Measurements from ENCODE around the gene SETD4. TPM values are rescaled to one million over a fixed set of nuclear protein-coding genes. Genes with fewer than 3 reads are reported as not detected.

Gene SETD4
- total RNA-seq, 2 experiments from 2014 or later = 14.8 to 15.2 TPM

DNA sequence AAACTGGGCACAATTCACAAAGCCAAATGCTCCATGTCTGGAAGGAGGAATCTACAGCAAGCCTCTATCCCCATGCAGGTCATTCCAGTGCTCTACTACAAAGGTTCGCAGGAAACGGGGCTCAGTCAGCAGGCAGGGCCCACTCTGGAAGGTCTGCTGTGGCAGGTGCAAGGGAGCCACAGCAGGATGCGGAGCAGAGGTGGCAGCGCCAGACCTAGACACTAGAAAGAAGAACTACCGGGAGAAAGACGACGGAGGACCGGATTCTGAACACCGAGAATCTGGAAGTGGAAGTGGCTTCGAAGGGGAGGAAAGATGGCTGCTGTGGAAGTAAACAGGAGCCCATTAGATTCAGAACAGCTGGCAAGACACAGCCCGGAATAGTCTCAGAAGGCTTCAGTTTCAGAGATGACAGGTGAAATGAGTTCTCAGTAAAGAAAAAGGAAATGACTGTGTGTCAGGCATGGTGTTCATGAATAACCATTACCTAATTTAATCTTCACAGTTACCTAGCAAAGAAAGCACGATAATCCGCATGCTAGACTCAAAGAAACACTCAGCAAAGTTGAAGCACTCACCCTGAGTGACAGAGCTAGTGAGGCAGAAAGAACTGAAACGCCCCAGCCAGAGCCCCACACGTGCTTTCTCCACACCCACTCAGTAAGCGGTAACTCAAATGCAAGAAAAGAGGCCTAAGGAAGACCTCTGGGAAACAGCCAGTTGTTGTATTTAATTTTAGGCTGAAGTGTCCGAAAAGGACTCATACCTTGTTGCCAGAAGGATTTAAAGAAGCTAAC lies 21.4 kb downstream of the SETD4 start:
- no peak overlapping the region for H3K27ac Mint-ChIP-seq
- H3K4me1 Mint-ChIP-seq (ENCODE audit: low read depth) = no peaks in the 10 kb centered on the region
- CTCF ChIA-PET = no interaction called here
- no peaks in the 10 kb centered on the region for H3K9me3 Mint-ChIP-seq
- DNase-seq = no peak
- H3K36me3 Mint-ChIP-seq (ENCODE audit: low read depth) = peaks cover 17% of the 10 kb centered on the region
- no peaks in the 10 kb centered on the region for H3K27me3 Mint-ChIP-seq (ENCODE audit: low read depth)
- intact Hi-C loops (cut with micrococcal nuclease) = no loop called here
- no peak overlapping the region for H3K4me3 Mint-ChIP-seq

DNA sequence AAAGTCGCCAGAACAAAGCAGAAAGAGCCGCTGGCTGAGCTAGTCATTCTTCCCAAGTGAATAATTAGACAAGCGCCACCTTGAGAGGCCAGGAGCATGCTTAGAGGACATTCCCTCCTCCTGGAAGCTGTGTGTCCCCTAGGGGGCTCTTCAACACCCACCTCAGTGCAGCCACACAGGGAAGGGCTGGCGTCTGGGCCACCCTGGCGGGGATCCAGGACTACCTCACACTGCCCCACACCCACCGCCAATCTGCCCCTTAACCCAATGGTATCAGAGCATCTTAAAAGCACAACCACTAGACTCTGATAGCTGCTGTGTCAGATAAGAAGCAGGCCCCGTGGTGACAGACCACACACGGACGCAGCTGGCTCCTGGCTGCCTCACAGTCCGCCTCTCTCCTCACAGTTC lies 24.9 kb downstream of the SETD4 start:
- Mint-ChIP-seq H3K27me3 (ENCODE audit: low read depth) (no peaks in the 10 kb centered on the region), H3K4me1 (ENCODE audit: low read depth) (no peaks in the 10 kb centered on the region), H3K4me3 (no peak overlapping the region), H3K9me3 (no peaks in the 10 kb centered on the region), H3K36me3 (ENCODE audit: low read depth) (peaks cover 16% of the 10 kb centered on the region), H3K27ac (no peak overlapping the region)
- intact Hi-C loops (cut with micrococcal nuclease) = no loop called here
- CTCF ChIA-PET = interaction anchor here (0.6 kb wide), 1 partner anchor 318 kb away, joined by 4 read pairs; no protein-coding TSS in a partner anchor
- no peak for DNase-seq

DNA sequence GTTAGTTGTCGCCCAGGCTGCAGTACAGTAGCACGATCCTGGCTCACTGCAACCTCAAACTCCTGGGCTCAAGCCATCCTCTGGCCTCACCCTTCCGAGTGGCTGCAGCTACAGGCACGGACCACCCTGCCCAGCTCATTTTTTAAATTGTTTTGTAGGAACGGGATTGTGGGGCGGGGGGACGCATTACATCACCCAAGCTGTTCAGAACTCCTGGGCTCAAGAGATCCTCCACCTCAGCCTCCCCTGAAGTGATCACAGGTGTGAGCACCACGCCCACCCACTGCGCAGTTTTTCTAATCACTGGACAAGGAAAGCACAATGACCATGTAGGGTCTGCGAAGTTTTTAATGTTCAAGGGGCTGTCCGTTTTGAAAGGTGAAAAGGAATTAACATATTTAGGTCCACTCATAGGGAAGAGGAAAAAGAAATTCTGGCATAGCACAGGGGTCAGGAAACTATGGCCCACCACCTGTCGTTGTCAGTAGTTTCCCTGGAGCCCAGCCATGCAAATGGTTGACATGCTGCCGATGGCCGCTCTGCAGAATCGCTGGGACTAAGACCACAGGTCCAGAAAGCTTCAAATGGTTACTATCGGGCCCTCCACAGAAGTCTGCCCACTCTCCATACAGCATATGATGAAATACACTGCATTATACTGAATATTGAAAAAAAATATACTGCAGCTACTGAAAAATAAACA lies 26.0 kb downstream of the SETD4 start:
- Mint-ChIP-seq H3K4me3 (no peak overlapping the region), H3K27me3 (ENCODE audit: low read depth) (no peaks in the 10 kb centered on the region), H3K9me3 (no peaks in the 10 kb centered on the region), H3K27ac (no peak overlapping the region), H3K36me3 (ENCODE audit: low read depth) (peaks cover 14% of the 10 kb centered on the region), H3K4me1 (ENCODE audit: low read depth) (no peaks in the 10 kb centered on the region)
- no peak for DNase-seq
- CTCF ChIA-PET = no interaction called here
- intact Hi-C loops (cut with micrococcal nuclease) = no loop called here

DNA sequence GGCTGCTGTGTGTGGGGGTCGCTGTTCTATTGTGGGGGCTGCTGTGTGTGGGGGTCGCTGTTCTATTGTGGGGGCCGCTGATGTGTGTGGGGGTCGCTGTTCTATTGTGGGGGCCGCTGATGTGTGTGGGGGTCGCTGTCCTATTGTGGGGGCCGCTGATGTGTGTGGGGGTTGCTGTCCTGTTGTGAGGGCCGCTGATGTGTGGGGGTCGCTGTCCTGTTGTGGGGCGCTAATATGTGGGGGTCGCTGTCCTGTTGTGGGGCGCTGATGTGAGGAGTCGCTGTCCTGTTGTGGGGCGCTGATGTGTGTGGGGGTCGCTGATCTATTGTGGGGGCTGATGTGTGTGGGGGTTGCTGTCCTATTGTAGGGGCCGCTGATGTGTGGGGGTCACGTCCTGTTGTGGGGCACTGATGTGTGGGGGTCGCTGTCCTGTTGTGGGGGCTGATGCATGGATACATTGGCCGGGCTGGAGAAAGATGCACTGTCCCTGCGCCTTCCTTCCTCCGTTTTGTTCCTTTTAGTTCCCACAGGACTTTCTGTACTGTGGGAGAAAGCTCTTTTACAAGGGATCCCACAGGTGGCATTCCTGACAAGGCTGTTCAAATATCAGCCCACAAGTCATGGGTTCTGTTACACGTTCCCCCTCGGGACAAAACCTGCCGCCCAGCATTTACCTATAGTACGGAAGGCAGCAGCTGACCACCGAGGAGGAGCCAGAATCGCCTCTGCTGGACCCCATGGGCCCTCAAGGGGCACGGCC lies 27.5 kb downstream of the SETD4 start:
- Mint-ChIP-seq H3K36me3 (ENCODE audit: low read depth) (peaks cover 6% of the 10 kb centered on the region), H3K4me1 (ENCODE audit: low read depth) (peaks cover 5% of the 10 kb centered on the region), H3K27me3 (ENCODE audit: low read depth) (no peaks in the 10 kb centered on the region), H3K9me3 (no peaks in the 10 kb centered on the region), H3K4me3 (no peak overlapping the region), H3K27ac (no peak overlapping the region)
- CTCF ChIA-PET = no interaction called here
- DNase-seq = no peak
- intact Hi-C loops (cut with micrococcal nuclease) = no loop called here

DNA sequence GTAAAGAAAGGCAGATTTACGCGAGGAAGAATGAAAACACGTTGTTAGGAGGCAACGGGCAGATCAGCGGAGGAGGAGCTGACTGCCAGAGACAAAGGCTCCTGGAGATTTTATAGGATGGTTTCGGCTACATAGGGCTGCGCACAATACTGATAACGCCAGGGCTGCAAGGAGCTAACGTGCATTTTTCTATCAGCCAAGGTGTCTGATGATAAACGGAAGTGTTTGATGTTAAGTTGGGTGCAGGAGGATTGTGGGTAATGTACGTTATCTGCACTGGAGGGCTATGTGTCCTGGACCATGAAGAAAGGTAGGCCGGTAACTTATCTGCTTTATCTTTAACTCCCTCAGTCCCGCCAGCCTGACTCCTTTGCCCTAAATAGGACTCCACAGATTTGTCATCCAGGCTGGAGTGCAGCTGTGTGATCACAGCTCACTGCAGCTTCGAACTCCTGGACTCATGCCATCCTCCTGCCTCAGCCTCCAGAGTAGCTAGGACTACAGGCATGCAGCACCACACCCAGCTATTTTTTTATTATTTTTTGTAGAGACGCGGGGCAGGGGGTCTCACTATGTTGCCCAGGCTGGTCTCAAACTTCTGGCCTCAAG lies 29.6 kb downstream of the SETD4 start:
- Mint-ChIP-seq H3K27ac (no peak overlapping the region), H3K36me3 (ENCODE audit: low read depth) (no peaks in the 10 kb centered on the region), H3K4me3 (no peak overlapping the region), H3K4me1 (ENCODE audit: low read depth) (peaks cover 5% of the 10 kb centered on the region), H3K9me3 (no peaks in the 10 kb centered on the region), H3K27me3 (ENCODE audit: low read depth) (no peaks in the 10 kb centered on the region)
- CTCF ChIA-PET = interaction anchor here (0.5 to 1.9 kb wide), 6 partner anchors 11 to 1346 kb away, joined by 3 to 6 read pairs (median 4); no protein-coding TSS in a partner anchor
- DNase-seq = no peak
- intact Hi-C loops (cut with micrococcal nuclease) = no loop called here

DNA sequence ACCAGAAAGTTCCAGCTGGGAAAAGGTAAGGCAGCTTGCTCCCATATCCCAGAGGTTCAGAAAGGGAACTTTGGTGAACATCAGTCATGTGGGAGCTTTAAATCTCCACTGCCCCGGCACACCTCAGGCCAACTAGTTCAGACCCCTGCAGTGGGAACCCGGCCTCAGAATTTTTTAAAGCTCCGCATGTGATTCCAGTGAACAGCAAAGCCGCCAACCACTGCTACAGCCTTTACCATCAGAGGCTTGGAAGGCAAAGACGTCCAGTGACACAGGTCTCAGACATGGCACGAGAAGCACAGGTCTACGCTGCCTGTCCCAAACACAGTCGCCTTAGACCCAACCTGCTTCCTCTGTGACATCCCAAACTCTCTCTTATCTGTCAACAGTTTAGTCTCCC lies 31.0 kb downstream of the SETD4 start:
- H3K36me3 Mint-ChIP-seq (ENCODE audit: low read depth) = no peaks in the 10 kb centered on the region
- no peak overlapping the region for H3K4me3 Mint-ChIP-seq
- intact Hi-C loops (cut with micrococcal nuclease) = loop anchor here (2.0 to 10.0 kb wide), 5 partner anchors 85 to 1337 kb away; no protein-coding TSS in a partner anchor
- CTCF ChIA-PET = interaction anchor here (0.6 to 2.9 kb wide), 8 partner anchors 9 to 413 kb away, joined by 3 to 18 read pairs (median 4); no protein-coding TSS in a partner anchor
- H3K27me3 Mint-ChIP-seq (ENCODE audit: low read depth) = no peaks in the 10 kb centered on the region
- no peaks in the 10 kb centered on the region for H3K9me3 Mint-ChIP-seq
- peaks cover 5% of the 10 kb centered on the region for H3K4me1 Mint-ChIP-seq (ENCODE audit: low read depth)
- H3K27ac Mint-ChIP-seq = no peak overlapping the region
- no peak for DNase-seq

DNA sequence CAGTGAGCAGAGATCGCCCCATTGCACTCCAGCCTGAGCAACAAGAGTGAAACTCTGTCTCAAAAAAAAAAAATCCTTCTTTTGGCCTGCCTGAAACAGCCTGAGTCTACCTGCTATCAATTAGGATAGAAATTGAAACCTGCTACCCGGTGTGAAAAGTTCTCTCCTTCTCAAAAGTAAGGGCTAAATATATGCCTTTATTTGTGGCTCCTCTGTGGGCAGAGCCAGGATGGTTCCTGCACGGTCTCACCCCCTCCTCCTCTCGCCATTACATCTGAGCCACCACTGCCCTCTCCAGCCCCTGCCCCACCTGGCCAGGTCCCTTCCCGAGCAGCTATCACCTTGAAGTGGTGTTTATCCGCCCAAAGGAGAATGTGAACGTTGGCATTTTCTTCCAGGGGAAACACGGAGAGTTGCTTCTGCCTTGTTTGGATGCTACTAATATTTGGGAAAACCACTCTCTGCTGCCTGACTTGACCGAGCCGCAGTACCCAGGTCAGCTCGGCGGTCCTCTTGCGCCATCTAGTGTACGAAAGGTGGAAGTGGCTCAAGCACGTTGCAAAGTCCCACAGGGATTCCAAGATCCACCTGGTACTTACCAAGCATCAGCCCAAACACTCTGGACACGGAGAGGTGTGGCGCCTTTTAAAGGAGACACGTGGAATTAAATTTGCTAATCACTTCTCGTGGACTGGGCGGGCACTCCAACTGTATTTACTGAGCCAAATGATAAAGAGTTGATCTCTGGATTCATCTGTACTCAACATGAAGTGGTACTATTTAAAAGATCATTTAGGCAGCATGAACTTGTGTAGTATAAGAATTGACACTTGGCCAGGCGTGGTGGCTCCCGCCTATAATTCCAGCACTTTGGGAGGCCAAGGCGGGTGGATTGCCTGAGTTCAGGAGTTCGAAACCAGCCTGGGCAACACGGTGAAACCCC lies 31.9 kb downstream of the SETD4 start:
- peaks cover 5% of the 10 kb centered on the region for H3K4me1 Mint-ChIP-seq (ENCODE audit: low read depth)
- intact Hi-C loops (cut with micrococcal nuclease) = loop anchor here (1.0 to 10.0 kb wide), 6 partner anchors 84 to 1336 kb away; no protein-coding TSS in a partner anchor
- H3K27ac Mint-ChIP-seq = no peak overlapping the region

DNA sequence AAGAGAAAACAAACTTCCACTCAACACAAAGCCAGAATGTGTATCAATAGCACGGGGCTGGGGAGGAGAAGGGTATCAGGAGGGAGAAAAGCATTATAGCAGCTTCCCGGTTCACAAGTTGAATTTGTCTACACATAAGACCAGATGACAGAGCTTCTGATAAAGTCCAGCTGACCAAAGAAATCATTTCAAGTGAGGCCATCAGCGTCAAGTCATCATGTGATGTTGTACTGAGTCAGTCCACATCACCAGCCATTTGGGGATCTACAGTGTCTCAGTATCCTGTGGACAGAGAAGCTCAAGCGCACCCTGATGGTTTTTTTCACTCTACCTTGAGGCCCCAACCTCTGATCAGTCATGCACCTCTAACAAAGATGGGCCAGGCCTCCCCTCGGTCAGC lies 33.0 kb downstream of the SETD4 start:
- Mint-ChIP-seq H3K9me3 (no peaks in the 10 kb centered on the region), H3K4me1 (ENCODE audit: low read depth) (peaks cover 5% of the 10 kb centered on the region), H3K27ac (no peak overlapping the region), H3K4me3 (no peak overlapping the region), H3K27me3 (ENCODE audit: low read depth) (no peaks in the 10 kb centered on the region), H3K36me3 (ENCODE audit: low read depth) (no peaks in the 10 kb centered on the region)
- intact Hi-C loops (cut with micrococcal nuclease) = loop anchor here (5.0 to 10.0 kb wide), 4 partner anchors 83 to 1335 kb away; no protein-coding TSS in a partner anchor
- no peak for DNase-seq
- CTCF ChIA-PET = interaction anchor here (0.6 to 2.9 kb wide), 17 partner anchors 9 to 1340 kb away, joined by 3 to 18 read pairs (median 3); partner anchors contain the start of gene SETD4

More for the DNA sequence above, 31.9 kb downstream of the SETD4 start:
- CTCF ChIA-PET = interaction anchor here (0.8 to 2.9 kb wide), 17 partner anchors 8 to 1335 kb away, joined by 3 to 18 read pairs (median 3); partner anchors contain the start of gene SETD4
- DNase-seq = peak; percentile 78
- H3K9me3 Mint-ChIP-seq = no peaks in the 10 kb centered on the region
- H3K4me3 Mint-ChIP-seq = no peak overlapping the region
- H3K36me3 Mint-ChIP-seq (ENCODE audit: low read depth) = no peaks in the 10 kb centered on the region
- H3K27me3 Mint-ChIP-seq (ENCODE audit: low read depth) = no peaks in the 10 kb centered on the region

DNA sequence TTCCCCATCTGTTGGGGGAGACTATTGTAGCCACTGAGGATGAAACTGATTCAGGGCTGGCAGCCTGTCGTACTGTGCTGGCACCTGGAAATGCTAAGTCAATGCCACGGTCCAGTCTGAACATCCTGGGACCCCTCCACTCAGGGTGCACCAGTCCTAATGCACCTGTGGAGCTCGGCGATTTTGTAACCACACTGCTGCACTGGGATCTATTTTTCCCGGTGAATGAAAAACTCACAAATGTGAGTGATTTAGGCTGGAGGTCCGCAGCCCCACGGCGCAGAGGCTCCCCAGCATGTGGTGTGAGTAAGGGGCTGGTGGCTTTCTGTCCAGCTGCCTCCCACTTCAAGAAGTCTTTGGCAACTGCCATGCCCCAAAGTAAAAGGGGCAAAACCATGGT lies 35.5 kb downstream of the SETD4 start:
- Mint-ChIP-seq H3K36me3 (ENCODE audit: low read depth) (peaks cover 6% of the 10 kb centered on the region), H3K4me1 (ENCODE audit: low read depth) (peaks cover 5% of the 10 kb centered on the region), H3K9me3 (peaks cover 5% of the 10 kb centered on the region), H3K27ac (no peak overlapping the region), H3K4me3 (no peak overlapping the region), H3K27me3 (ENCODE audit: low read depth) (no peaks in the 10 kb centered on the region)
- intact Hi-C loops (cut with micrococcal nuclease) = loop anchor here (5.0 to 10.0 kb wide), 4 partner anchors 80 to 1332 kb away; no protein-coding TSS in a partner anchor
- DNase-seq = no peak
- CTCF ChIA-PET = no interaction called here

DNA sequence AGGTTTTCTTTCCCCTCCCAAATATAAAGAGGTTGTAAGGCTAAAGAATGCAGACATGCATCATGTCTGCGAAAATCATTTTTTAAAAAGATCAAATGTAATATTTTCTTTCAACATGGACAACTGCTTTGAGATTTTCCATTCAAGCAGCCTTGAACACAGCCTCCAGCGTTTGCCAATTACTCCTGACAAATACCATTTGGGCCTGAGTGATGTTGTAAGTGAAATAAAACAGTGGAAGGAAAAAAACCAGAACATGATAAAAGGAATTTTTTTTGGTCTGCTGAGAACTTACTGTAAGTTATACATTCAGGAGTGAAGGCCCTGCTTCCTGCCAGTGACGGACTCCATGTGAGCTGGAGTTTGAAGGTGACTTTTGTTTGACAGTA lies 37.2 kb downstream of the SETD4 start:
- peaks cover 5% of the 10 kb centered on the region for H3K9me3 Mint-ChIP-seq
- H3K27ac Mint-ChIP-seq = no peak overlapping the region
- no peaks in the 10 kb centered on the region for H3K4me1 Mint-ChIP-seq (ENCODE audit: low read depth)
- DNase-seq = no peak
- CTCF ChIA-PET = interaction anchor here (0.6 kb wide), 1 partner anchor 1304 kb away, joined by 8 read pairs; no protein-coding TSS in a partner anchor
- H3K27me3 Mint-ChIP-seq (ENCODE audit: low read depth) = no peaks in the 10 kb centered on the region
- H3K4me3 Mint-ChIP-seq = no peak overlapping the region
- H3K36me3 Mint-ChIP-seq (ENCODE audit: low read depth) = peaks cover 6% of the 10 kb centered on the region
- intact Hi-C loops (cut with micrococcal nuclease) = loop anchor here (10.0 kb wide), 1 partner anchor 78 kb away; no protein-coding TSS in a partner anchor
